Neuronal stem cell (in vitro differentiated cells): Measurements from ENCODE around the gene LHX4.
A peak's percentile ranks its signal among the peaks of the same experiment; 100 is the strongest.

Experiments
- DNase-seq: peaks from one replicate; pipeline ENCODE4 v3.0.0-alpha.2; 2013; ENCODE audit warnings: low spot score
- H2AFZ ChIP-seq: one replicate; pipeline ENCODE4 v1.6.1; 2013; ENCODE audit warnings: mild to moderate bottlenecking, low read length, inconsistent platforms
- H2AK5ac ChIP-seq: 2 replicates; pipeline ENCODE4 v1.6.1; 2013; ENCODE audit warnings: low read depth, mild to moderate bottlenecking, inconsistent platforms, low read length, moderate library complexity, mixed read lengths
- H2BK120ac ChIP-seq: 2 replicates; pipeline ENCODE4 v1.6.1; 2013; ENCODE audit warnings: low read depth, mild to moderate bottlenecking, inconsistent platforms, low read length, moderate library complexity, mixed read lengths
- H2BK12ac ChIP-seq: one replicate; pipeline ENCODE4 v1.6.1; 2013; ENCODE audit warnings: low read length, inconsistent platforms
- H2BK15ac ChIP-seq: 2 replicates; pipeline ENCODE4 v1.6.1; 2013; ENCODE audit warnings: mild to moderate bottlenecking, low read length, inconsistent platforms, mixed read lengths
- H2BK5ac ChIP-seq: one replicate; pipeline ENCODE4 v1.6.1; 2013; ENCODE audit warnings: inconsistent platforms, mild to moderate bottlenecking, low read length, moderate library complexity
- H3K14ac ChIP-seq: one replicate; pipeline ENCODE4 v1.6.1; 2013; ENCODE audit warnings: low read length, inconsistent platforms
- H3K18ac ChIP-seq: 2 replicates; pipeline ENCODE4 v1.6.1; 2013; ENCODE audit warnings: low read length, inconsistent platforms
- H3K23ac ChIP-seq: 2 replicates; pipeline ENCODE4 v1.6.1; 2013; ENCODE audit warnings: low read depth, mild to moderate bottlenecking, mixed read lengths, low read length, inconsistent platforms; ENCODE audit not compliant: poor library complexity
- H3K27ac ChIP-seq: replicated peaks from 3 replicates; pipeline ENCODE4 v1.5.1; 2013; ENCODE audit warnings: low read length, inconsistent platforms
- H3K27me3 ChIP-seq, 3 experiments: 2 replicates each; pipeline ENCODE4 v1.6.1; 2013; ENCODE audit warnings: low read length in 3 of 3, mild to moderate bottlenecking in 2 of 3, inconsistent platforms in 1 of 3, low read depth in 1 of 3, mixed read lengths in 1 of 3, moderate library complexity in 1 of 3; ENCODE audit not compliant: control insufficient read depth in 3 of 3, insufficient read depth in 3 of 3
- H3K36me3 ChIP-seq, 2 donors: replicated peaks in 1 of 2; 2 replicates each; pipeline ENCODE4 v1.6.1; 2013; ENCODE audit warnings: low read length in 2 of 2; ENCODE audit not compliant: control insufficient read depth in 2 of 2, insufficient read depth in 2 of 2
- H3K4ac ChIP-seq: 2 replicates; pipeline ENCODE4 v1.6.1; 2013; ENCODE audit warnings: inconsistent platforms, mild to moderate bottlenecking, low read length, moderate library complexity
- H3K4me1 ChIP-seq, 2 donors: 1 replicate in 1 of 2; 2 replicates in 1 of 2; pipeline ENCODE4 v1.6.1; 2013; ENCODE audit warnings: low read length in 2 of 2, low read depth in 1 of 2; ENCODE audit not compliant: control insufficient read depth in 2 of 2, insufficient read depth in 1 of 2
- H3K4me2 ChIP-seq: one replicate; pipeline ENCODE4 v1.6.1; 2013; ENCODE audit warnings: mild to moderate bottlenecking, low read length, inconsistent platforms; ENCODE audit not compliant: insufficient read depth, poor library complexity, severe bottlenecking
- H3K4me3 ChIP-seq, 2 donors: 2 replicates each; pipeline ENCODE4 v1.5.1; 2013; ENCODE audit warnings: low read length in 2 of 2, mild to moderate bottlenecking in 2 of 2, inconsistent platforms in 1 of 2, moderate library complexity in 1 of 2
- H3K79me1 ChIP-seq: one replicate; pipeline ENCODE4 v1.6.1; 2013; ENCODE audit warnings: low read depth, mild to moderate bottlenecking, inconsistent platforms, low read length, moderate library complexity
- H3K9ac ChIP-seq: one replicate; pipeline ENCODE4 v1.6.1; 2013; ENCODE audit warnings: mild to moderate bottlenecking, low read depth, low read length, inconsistent platforms; ENCODE audit not compliant: poor library complexity
- H3K9me3 ChIP-seq, 2 donors: replicated peaks in 1 of 2; 2 replicates each; pipeline versions ENCODE3 to v1.6.1; 2013; ENCODE audit warnings: low read length in 2 of 2, mild to moderate bottlenecking in 2 of 2, inconsistent platforms in 1 of 2, low read depth in 1 of 2, mixed read lengths in 1 of 2, moderate library complexity in 1 of 2; ENCODE audit not compliant: control insufficient read depth in 2 of 2, insufficient read depth in 1 of 2
- H4K8ac ChIP-seq: one replicate; pipeline ENCODE4 v1.6.1; 2013; ENCODE audit warnings: low read depth, mild to moderate bottlenecking, inconsistent platforms, low read length, moderate library complexity
- H4K91ac ChIP-seq: one replicate; pipeline ENCODE4 v1.6.1; 2013; ENCODE audit warnings: low read length, low read depth, mild to moderate bottlenecking, inconsistent platforms; ENCODE audit not compliant: poor library complexity
- WGBS, 2 donors: extraction: QIAGEN DNeasy Blood & Tissue Kit; methylation state at CpG; one replicate each; pipeline ENCODE4 v1.1.7; 2013; ENCODE audit warnings: missing lambda C conversion rate in 2 of 2, mixed read lengths in 1 of 2; ENCODE audit not compliant: insufficient read length in 2 of 2, insufficient replicate concordance in 1 of 2; ENCODE audit errors: extremely low coverage in 2 of 2; 5-methylcytosine and 5-hydroxymethylcytosine counted together

Gene LHX4

DNA sequence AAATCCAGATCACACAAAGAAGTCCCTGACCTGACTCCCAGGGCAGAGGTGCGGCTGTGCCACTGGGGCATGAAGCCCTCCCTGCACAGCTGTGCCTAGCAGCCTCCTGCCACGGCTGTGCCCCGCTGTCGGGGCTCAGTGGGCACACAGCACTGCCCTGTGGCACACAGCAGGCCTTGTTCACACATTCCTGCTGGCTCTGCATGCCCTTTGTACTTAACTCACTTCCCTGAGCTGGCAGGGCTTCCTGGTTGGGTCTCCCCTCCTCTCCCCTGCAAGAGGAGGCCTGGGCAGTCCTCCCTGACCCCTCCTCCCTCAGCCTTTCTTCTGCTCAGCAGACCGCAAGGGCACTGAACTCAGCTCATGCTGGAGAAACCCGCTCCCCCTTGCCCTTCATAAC, 14.8 kb downstream of the LHX4 start:
- H3K27me3 ChIP-seq, result peaks cover 3 to 72% (median 13%) of the 10 kb centered on the region in 3 experiments
- H3K18ac ChIP-seq, result peak overlapping the region; percentile 79
- no peak overlapping the region for H3K4ac ChIP-seq
- H3K4me1 ChIP-seq, result peaks cover 0 to 6% of the 10 kb centered on the region in 2 donors
- no peak overlapping the region for H3K9ac ChIP-seq
- no peak overlapping the region for H3K14ac ChIP-seq
- peak overlapping the region; percentile 61 for H2AK5ac ChIP-seq
- no peak overlapping the region for H4K8ac ChIP-seq
- no peak overlapping the region for H2BK12ac ChIP-seq
- H2AFZ ChIP-seq, result no peak overlapping the region
- no peak overlapping the region for H4K91ac ChIP-seq
- H2BK5ac ChIP-seq, result no peak overlapping the region
- no peak overlapping the region for H3K4me3 ChIP-seq
- H3K79me1 ChIP-seq, result no peaks in the 10 kb centered on the region
- no CpG with 5 or more reads among the region's 6 CpGs for WGBS, 2 donors
- no peaks in the 10 kb centered on the region for H3K36me3 ChIP-seq
- H3K23ac ChIP-seq, result no peak overlapping the region
- no peaks in the 10 kb centered on the region for H3K9me3 ChIP-seq
- H3K4me2 ChIP-seq, result no peak overlapping the region
- no peak for DNase-seq
- no peak overlapping the region for H2BK120ac ChIP-seq
- H3K27ac ChIP-seq, result no peak overlapping the region
- no peak overlapping the region for H2BK15ac ChIP-seq

GRCh38 chr1:180246579-180246978, 16.5 kb downstream of the LHX4 start:
- Histone ChIP-seq H3K4me1 (peaks cover 0 to 6% of the 10 kb centered on the region in 2 donors), H2BK5ac (no peak overlapping the region), H3K18ac (no peak overlapping the region), H2BK120ac (no peak overlapping the region), H2BK12ac (no peak overlapping the region), H3K27ac (no peak overlapping the region), H3K23ac (no peak overlapping the region), H3K9me3 (no peaks in the 10 kb centered on the region), H3K4me2 (no peak overlapping the region), H3K27me3 (peaks cover 0 to 60% (median 0%) of the 10 kb centered on the region in 3 experiments), H3K14ac (no peak overlapping the region), H3K79me1 (no peaks in the 10 kb centered on the region), H4K8ac (no peak overlapping the region), H2AFZ (no peak overlapping the region), H3K4ac (no peak overlapping the region), H3K4me3 (no peak overlapping the region), H3K9ac (no peak overlapping the region), H2BK15ac (no peak overlapping the region), H2AK5ac (no peak overlapping the region), H3K36me3 (no peaks in the 10 kb centered on the region), H4K91ac (no peak overlapping the region)
- WGBS, 2 donors, result no CpG with 5 or more reads among the region's 5 CpGs
- no peak for DNase-seq

DNA sequence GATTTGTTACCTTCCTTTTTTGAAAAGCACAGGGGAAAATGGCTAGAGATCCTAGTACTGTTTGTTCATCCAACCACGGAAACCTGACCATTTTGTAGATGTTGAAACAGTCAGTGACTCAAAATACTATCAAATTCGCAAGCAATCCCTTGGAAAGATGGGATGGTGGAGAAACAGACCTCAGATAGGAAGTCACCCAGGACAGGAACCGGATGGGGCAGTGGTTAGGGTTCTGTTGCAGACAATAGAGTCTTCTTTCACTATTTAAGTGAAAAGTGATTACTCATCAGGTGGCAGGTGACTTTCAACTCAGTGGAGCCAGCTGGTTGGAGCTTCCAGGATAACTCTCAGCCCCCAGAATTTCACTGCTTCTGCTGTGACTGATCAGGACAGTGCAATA, 17.0 kb downstream of the LHX4 start:
- no peak overlapping the region for H3K23ac ChIP-seq
- H3K79me1 ChIP-seq, result no peaks in the 10 kb centered on the region
- H2BK15ac ChIP-seq, result no peak overlapping the region
- H3K27ac ChIP-seq, result no peak overlapping the region
- H3K18ac ChIP-seq, result no peak overlapping the region
- DNase-seq, result no peak
- no peak overlapping the region for H3K9ac ChIP-seq
- no peak overlapping the region for H3K4me3 ChIP-seq
- no peak overlapping the region for H2BK120ac ChIP-seq
- no peaks in the 10 kb centered on the region for H3K9me3 ChIP-seq
- no peak overlapping the region for H2AK5ac ChIP-seq
- no peak overlapping the region for H2BK12ac ChIP-seq
- WGBS, 2 donors, result no CpG with 5 or more reads among the region's 3 CpGs
- no peak overlapping the region for H2BK5ac ChIP-seq
- peaks cover 0 to 6% of the 10 kb centered on the region in 2 donors for H3K4me1 ChIP-seq
- H2AFZ ChIP-seq, result no peak overlapping the region
- no peak overlapping the region for H3K4ac ChIP-seq
- H3K27me3 ChIP-seq, result peaks cover 0 to 55% (median 0%) of the 10 kb centered on the region in 3 experiments
- H3K4me2 ChIP-seq, result no peak overlapping the region
- H4K8ac ChIP-seq, result no peak overlapping the region
- H3K36me3 ChIP-seq, result no peaks in the 10 kb centered on the region
- no peak overlapping the region for H3K14ac ChIP-seq
- H4K91ac ChIP-seq, result no peak overlapping the region

- H3K79me1 ChIP-seq, result no peaks in the 10 kb centered on the region
- H4K8ac ChIP-seq, result no peak overlapping the region
- H3K27ac ChIP-seq, result no peak overlapping the region
- no peak overlapping the region for H2AK5ac ChIP-seq
- no CpG with 5 or more reads among the region's 4 CpGs for WGBS, 2 donors
- H3K4me1 ChIP-seq, result peaks cover 0 to 6% of the 10 kb centered on the region in 2 donors
- H3K4me2 ChIP-seq, result no peak overlapping the region
- H2AFZ ChIP-seq, result no peak overlapping the region
- H3K27me3 ChIP-seq, result peaks cover 0 to 50% (median 0%) of the 10 kb centered on the region in 3 experiments
- H2BK15ac ChIP-seq, result no peak overlapping the region
- no peak overlapping the region for H2BK5ac ChIP-seq
- no peak overlapping the region for H3K23ac ChIP-seq
- no peak overlapping the region for H3K18ac ChIP-seq
- peak overlapping the region; percentile 9 for H3K9ac ChIP-seq
- H2BK120ac ChIP-seq, result no peak overlapping the region
- DNase-seq, result no peak
- H3K4me3 ChIP-seq, result no peak overlapping the region
- H3K36me3 ChIP-seq, result no peaks in the 10 kb centered on the region
- H2BK12ac ChIP-seq, result no peak overlapping the region
- no peak overlapping the region for H3K4ac ChIP-seq
- no peaks in the 10 kb centered on the region for H3K9me3 ChIP-seq
- peak overlapping the region; percentile 47 for H3K14ac ChIP-seq
- no peak overlapping the region for H4K91ac ChIP-seq
These were observed 17.5 kb downstream of the LHX4 start for GRCh38 chr1:180247580-180247979.
